ENCODE results near the gene INPP4B. TPM values are rescaled to one million over a fixed set of nuclear protein-coding genes. Genes with fewer than 3 reads are reported as not detected.
A peak's percentile ranks its signal among the peaks of the same experiment; 100 is the strongest.

INPP4B gene
- 86.9 and 114 TPM in 2 replicates for total RNA-seq (2022)
- percentile 90 among the genes with signal in this experiment for Bru-seq, nascent RNA
- percentile 75 among the genes with signal in this experiment for BruChase-seq, experiment 1, labeled RNA remaining after a 6-hour chase
- BruChase-seq, experiment 2, labeled RNA remaining after a 2-hour chase = percentile 79 among the genes with signal in this experiment
- long read RNA-seq, partial matches to known transcripts = 3 of 49 reads
- long read RNA-seq, other reads (novel, unspliced or antisense) = 42 of 49 reads

DNA sequence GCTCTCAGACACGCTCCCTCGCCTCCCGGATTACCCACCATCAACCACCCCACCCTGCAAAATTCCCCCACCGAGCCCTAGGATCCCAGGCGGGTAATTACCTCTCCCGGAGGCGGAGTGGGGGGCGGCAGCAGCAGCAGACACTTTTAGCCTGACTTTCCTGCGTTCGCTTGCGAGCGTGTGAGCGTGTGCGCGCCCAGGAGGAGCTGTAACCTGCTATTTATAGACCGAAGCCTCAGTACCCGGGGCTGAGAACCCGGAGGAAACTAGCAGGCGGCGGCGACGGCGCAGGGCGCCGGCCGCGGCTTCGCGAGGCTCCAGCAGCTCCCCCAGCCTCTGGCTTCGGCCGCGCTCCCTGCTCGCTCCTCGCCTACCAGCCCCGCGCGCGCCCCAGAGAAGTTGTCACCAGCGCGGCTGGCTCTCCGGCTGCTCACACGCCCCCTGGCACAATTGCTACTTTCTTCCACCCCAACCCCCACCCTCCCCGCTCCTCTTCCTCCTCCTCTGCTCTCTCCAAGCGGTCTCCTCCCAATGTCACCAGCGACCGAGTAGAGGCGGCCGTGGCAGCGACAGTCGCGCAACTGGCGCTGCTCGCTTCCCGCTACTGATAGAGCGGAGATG lies at the start of gene INPP4B:
INPP4B (minus strand) TSS at position 194 of the 621 bp plus-strand sequence.
- peak; percentile 53 for DNase-seq
- H3K27me3 Mint-ChIP-seq (ENCODE audit: unreplicated experiment) = no peaks in the 10 kb centered on the region
- CTCF ChIA-PET = interaction anchor here (0.8 to 1.4 kb wide), 2 partner anchors 373 to 720 kb away, joined by 4 to 5 read pairs; no protein-coding TSS in a partner anchor
- TF ChIP-seq, protein P1, sequence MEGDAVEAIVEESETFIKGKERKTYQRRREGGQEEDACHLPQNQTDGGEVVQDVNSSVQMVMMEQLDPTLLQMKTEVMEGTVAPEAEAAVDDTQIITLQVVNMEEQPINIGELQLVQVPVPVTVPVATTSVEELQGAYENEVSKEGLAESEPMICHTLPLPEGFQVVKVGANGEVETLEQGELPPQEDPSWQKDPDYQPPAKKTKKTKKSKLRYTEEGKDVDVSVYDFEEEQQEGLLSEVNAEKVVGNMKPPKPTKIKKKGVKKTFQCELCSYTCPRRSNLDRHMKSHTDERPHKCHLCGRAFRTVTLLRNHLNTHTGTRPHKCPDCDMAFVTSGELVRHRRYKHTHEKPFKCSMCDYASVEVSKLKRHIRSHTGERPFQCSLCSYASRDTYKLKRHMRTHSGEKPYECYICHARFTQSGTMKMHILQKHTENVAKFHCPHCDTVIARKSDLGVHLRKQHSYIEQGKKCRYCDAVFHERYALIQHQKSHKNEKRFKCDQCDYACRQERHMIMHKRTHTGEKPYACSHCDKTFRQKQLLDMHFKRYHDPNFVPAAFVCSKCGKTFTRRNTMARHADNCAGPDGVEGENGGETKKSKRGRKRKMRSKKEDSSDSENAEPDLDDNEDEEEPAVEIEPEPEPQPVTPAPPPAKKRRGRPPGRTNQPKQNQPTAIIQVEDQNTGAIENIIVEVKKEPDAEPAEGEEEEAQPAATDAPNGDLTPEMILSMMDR (IDR thresholded peaks at IDR 0.05; ENCODE audit: unreplicated experiment) = no peak
- intact Hi-C loops (cut with micrococcal nuclease; ENCODE audit: unreplicated experiment) = loop anchor here (2.0 to 10.0 kb wide), 3 partner anchors 121 to 984 kb away; no protein-coding TSS in a partner anchor
- peaks cover 32% of the 10 kb centered on the region for H3K36me3 Mint-ChIP-seq (ENCODE audit: insufficient read depth, unreplicated experiment)
- H3K9me3 Mint-ChIP-seq (ENCODE audit: low read depth, unreplicated experiment) = no peaks in the 10 kb centered on the region
- BruUV-seq (replicated peaks) = no TSS peak
- H3K4me1 Mint-ChIP-seq (ENCODE audit: low read depth, unreplicated experiment) = peaks cover 18% of the 10 kb centered on the region
- peak within 1 kb of the TSS; percentile 55 for H3K27ac Mint-ChIP-seq (ENCODE audit: unreplicated experiment)
- H3K4me3 Mint-ChIP-seq (ENCODE audit: low read depth, unreplicated experiment) = peak within 1 kb of the TSS; percentile 93

DNA sequence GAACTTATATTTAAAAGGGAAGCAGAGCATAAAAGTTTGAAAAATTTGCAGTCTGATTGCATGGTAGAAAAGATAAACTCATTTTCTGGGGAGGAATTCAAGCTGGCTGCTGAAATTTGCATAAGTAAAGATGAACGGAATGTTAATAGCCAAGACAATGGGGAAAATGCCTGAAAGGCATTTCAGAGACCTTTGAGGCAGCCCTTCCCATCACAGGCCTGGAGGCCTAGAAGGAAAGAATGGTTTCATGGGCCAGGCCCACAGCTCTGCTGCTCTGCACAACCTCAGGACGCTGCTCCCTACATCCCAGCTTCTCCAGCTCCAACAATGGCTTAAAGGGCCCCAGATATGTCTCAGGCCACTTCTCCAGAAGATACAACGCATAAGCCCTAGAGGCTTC lies 46.9 kb upstream of the INPP4B start:
- no peaks in the 10 kb centered on the region for H3K36me3 Mint-ChIP-seq (ENCODE audit: insufficient read depth, unreplicated experiment)
- CTCF ChIA-PET = no interaction called here
- TF ChIP-seq, protein P1 (IDR thresholded peaks at IDR 0.05; ENCODE audit: unreplicated experiment) = no peak

DNA sequence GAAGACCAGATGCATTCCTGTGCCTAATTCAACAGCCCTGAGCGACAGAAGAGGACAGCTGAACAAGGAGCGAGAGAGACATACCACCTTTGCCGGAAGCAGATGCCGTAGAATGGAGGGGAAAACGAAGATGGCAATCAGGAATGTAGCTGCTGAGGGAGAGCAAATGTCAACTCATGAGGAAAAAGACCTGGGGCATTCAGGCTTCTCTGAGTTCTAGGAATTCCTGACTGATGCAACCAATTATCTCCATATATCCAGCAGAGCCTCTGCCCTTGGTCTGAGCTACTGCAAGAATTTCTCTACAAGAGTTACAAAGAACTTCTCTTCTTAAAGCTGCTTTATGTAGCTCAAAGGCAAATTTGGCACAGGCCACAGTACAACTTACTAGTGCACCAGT lies 40.5 kb upstream of the INPP4B start:
- H3K27me3 Mint-ChIP-seq (ENCODE audit: unreplicated experiment) = no peaks in the 10 kb centered on the region
- CTCF ChIA-PET = no interaction called here
- no peak overlapping the region for H3K4me3 Mint-ChIP-seq (ENCODE audit: low read depth, unreplicated experiment)
- H3K27ac Mint-ChIP-seq (ENCODE audit: unreplicated experiment) = no peak overlapping the region
- DNase-seq = no peak
- no TSS peak for BruUV-seq (replicated peaks)
- intact Hi-C loops (cut with micrococcal nuclease; ENCODE audit: unreplicated experiment) = no loop called here
- no peaks in the 10 kb centered on the region for H3K9me3 Mint-ChIP-seq (ENCODE audit: low read depth, unreplicated experiment)
- no peaks in the 10 kb centered on the region for H3K4me1 Mint-ChIP-seq (ENCODE audit: low read depth, unreplicated experiment)
- H3K36me3 Mint-ChIP-seq (ENCODE audit: insufficient read depth, unreplicated experiment) = no peaks in the 10 kb centered on the region
- TF ChIP-seq, protein P1 (IDR thresholded peaks at IDR 0.05; ENCODE audit: unreplicated experiment) = no peak

More for the DNA sequence above, 46.9 kb upstream of the INPP4B start:
- Mint-ChIP-seq H3K27ac (ENCODE audit: unreplicated experiment) (no peak overlapping the region), H3K27me3 (ENCODE audit: unreplicated experiment) (peaks cover 15% of the 10 kb centered on the region), H3K9me3 (ENCODE audit: low read depth, unreplicated experiment) (peaks cover 19% of the 10 kb centered on the region), H3K4me3 (ENCODE audit: low read depth, unreplicated experiment) (no peak overlapping the region), H3K4me1 (ENCODE audit: low read depth, unreplicated experiment) (no peaks in the 10 kb centered on the region)
- no peak for DNase-seq
- intact Hi-C loops (cut with micrococcal nuclease; ENCODE audit: unreplicated experiment) = no loop called here
- BruUV-seq (replicated peaks) = no TSS peak

- intact Hi-C loops (cut with micrococcal nuclease; ENCODE audit: unreplicated experiment) = no loop called here
- no TSS peak for BruUV-seq (replicated peaks)
- H3K27ac Mint-ChIP-seq (ENCODE audit: unreplicated experiment) = no peak overlapping the region
- H3K27me3 Mint-ChIP-seq (ENCODE audit: unreplicated experiment) = no peaks in the 10 kb centered on the region
- H3K36me3 Mint-ChIP-seq (ENCODE audit: insufficient read depth, unreplicated experiment) = no peaks in the 10 kb centered on the region
- CTCF ChIA-PET = interaction anchor here (0.5 to 0.6 kb wide), 3 partner anchors 14 to 296 kb away, joined by 3 read pairs; no protein-coding TSS in a partner anchor
- H3K4me1 Mint-ChIP-seq (ENCODE audit: low read depth, unreplicated experiment) = no peaks in the 10 kb centered on the region
- no peaks in the 10 kb centered on the region for H3K9me3 Mint-ChIP-seq (ENCODE audit: low read depth, unreplicated experiment)
- no peak overlapping the region for H3K4me3 Mint-ChIP-seq (ENCODE audit: low read depth, unreplicated experiment)
- peak; percentile 14 for DNase-seq
- TF ChIP-seq, protein P1 (IDR thresholded peaks at IDR 0.05; ENCODE audit: unreplicated experiment) = no peak
These were observed 37.1 kb upstream of the INPP4B start for GRCh38 chr4:142883040-142883832.
